Activated CD4-positive, alpha-beta T cell treated with anti-CD3 and anti-CD28 coated beads, Interleukin-2, Interleukin-6, amounts not matched to agents 100 ng/mL and 50 ng/mL, durations not matched to agents 16 hours and 8 hours (primary cell): ENCODE measurements around the gene GNG11.

Experiments used
- DNase-seq: peaks from one replicate; pipeline ENCODE4 v3.0.0-alpha.2; 2020

GNG11 gene

GRCh38 chr7:93949423-93949822 lies 27.9 kb downstream of the GNG11 start:
- DNase-seq, result no peak

- no peak for DNase-seq
Measured at GRCh38 chr7:93955304-93955703, 33.8 kb downstream of the GNG11 start.

GRCh38 chr7:93957767-93958166 lies 36.2 kb downstream of the GNG11 start:
- no peak for DNase-seq

- no peak for DNase-seq
Measured at GRCh38 chr7:93958216-93958615, 36.7 kb downstream of the GNG11 start.

DNA sequence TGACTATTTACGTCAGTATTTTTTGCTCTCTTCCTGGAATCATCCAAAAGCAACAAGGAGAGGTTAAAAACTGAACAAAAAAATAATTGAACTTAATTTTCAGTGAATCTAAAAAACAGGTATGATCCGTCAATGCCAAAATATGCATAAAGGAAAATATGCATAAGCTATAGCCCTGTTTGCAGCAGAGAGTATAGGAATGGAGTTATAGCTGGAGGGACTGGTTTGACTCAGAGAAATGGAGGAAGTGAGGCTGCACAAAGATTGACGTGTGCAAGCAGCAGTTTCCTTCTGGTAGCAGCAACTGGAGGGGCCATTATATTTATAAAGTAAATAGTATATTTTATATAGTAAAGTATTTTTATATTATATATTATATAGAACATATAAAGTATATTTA lies 37.1 kb downstream of the GNG11 start:
- no peak for DNase-seq

DNA sequence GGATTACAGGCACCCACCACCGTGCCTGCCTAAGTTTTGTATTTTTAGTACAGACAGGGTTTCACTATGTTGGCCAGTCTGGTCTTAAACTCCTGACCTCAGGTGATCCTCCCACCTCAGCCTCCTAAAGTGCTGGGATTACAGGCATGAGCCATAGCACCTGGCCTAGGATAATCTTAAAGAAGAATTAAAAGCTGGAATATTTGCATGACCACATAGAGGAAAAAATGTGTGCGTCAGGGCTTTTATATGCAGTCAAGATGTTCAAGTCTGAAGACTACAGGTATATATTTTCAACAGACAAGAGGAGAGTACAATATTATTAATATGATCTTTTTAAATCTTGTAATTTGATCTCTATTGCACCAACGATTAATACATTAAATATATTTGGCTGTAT lies 39.5 kb downstream of the GNG11 start:
- DNase-seq, result no peak

DNA sequence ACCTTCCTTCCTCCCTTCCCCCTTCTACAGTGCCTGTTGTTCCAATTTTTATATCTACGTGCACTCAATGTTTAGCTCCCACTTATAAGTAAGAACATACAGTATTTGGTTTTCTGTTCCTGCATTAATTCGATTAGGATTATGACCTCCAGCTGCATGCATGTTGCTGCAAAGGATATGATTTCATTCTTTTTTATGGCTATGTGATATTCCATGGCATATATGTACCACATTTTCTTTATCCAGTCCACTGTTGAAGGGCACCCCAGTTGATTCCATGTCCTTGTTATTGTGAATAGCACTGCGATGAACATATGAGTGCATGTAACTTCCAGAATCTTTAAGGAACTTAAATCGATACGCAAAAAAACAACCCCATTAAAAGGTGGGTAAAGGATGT lies 42.7 kb downstream of the GNG11 start:
- no peak for DNase-seq

- DNase-seq, result no peak
Measured at GRCh38 chr7:93964813-93965212, 43.3 kb downstream of the GNG11 start.

DNA sequence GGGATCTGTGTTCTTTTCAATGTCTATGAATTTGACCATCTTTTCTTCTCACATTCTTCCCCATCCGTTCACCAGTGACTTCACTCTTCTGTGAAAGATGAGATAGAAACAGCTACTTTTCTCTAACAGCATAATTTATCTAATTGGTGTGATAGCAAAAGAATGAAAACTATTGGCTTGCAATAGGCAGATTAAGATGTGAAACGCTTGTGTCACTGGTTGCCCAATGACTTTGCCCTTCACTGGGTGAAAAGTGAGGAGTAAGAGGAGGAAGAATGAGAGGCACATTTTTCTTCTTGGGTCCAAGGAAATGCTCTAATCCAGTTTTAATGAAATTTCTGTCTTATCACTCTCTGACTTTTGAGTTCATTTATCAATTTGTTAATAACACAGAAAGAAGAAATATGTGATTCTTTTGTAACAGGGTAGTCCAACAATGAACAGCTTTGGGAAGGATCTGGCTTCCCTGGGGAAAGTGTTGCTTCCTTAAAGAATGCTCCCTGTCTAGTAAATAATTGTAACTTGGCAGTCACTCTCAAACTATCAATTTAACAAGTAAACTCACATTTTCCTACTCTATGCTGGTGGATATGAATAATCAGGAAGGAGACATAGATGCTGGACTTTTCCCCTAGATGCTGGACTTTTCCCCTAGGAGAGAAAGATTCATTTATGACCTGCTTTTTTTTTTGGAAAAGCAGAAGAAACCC lies 47.5 kb downstream of the GNG11 start:
- DNase-seq, result no peak

GRCh38 chr7:93972029-93972725 lies 50.6 kb downstream of the GNG11 start:
- DNase-seq, result no peak

GRCh38 chr7:93973134-93973533 lies 51.6 kb downstream of the GNG11 start:
- DNase-seq, result no peak

DNA sequence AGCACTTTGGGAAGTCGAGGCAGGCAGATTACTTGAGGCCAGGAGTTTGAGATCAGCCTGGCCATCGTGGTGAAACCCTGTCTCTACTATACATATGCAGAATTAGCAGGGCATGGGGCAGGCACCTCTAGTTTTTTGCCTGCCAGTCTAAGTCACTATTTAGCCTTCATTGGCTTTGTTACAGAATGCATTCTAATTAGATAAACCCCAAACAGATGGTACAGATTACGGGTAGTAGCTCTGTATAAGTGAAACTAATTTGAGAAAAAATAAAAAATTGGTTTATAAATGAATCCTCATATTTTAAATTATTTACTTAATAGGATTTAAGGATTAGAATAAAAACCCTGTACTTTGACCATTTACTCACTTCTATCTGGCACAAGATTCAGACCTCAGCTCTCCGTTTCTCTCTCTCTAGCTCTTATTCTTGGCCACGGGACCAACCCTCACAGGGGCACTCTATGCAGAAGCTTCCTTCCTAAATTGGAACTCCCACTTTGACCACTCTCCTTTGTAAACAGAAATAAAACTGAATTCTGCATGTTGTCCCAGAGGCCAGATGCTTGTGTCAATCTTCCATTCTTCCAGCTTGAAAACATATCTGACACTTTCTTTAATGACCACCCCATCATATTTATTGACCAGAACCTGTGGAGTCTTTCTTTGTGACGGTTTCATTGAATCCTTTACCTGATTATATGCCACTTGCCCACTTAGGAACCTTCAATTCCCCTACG lies 55.8 kb downstream of the GNG11 start:
- no peak for DNase-seq
